ENCODE measurements around the gene CLCN5.

CLCN5 gene

DNA sequence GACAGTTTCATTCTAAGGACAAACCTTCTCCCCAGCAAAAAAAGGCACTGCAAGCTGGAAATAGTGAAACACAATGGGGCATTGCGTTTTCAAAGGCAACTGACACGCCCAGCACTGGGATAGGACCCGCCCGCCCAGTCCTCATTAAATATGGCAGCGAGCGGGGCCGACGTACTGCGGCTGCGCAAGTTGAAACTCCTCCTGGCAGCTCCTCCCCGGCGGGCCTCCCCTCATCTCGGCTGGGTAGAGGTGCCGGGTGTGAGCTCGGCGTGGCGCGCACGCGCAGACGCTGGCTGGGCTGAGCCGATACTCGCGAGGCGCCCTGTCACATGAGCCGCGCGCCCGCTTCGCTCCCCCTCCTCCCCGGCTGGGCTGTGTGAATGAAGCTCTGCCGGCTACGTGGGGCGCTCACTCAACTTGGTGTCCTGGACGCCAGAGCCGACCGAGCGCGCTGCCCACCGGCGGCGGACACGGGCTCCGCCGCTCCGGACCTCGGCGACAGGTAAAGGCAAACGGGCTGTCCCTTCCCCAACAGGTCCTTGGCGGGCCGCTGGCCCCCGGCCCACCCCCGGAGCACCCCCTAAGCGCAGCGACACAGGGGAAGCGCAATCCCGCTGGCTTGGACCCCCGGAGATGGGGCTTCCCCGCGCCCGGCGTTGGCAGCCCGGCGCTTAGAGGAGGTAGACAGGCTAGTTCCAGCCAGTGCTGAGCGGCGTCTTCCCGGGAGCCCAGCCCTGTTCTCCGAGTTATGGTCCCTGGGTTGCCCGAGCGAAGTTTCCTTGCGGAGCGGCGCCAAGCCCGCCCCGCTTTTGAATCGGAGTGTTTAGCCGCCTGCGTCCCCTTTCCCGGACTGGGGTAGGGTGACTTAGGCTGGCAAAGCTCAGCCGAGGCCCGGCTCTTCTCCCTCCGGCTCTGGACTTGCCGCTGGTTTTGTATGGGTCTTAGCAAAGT, at the start of gene CLCN5:
Gene CLCN5 (plus strand): TSS at position 306 of the 951 bp plus-strand sequence. CDS start 2,703 bp downstream, outside the sequence.
- FAIRE-seq (peak; percentile 75), DNase-seq (ENCODE audit: low spot score) (peak; percentile 86)

GRCh38 chrX:49876750-49877149, 45.6 kb upstream of the CLCN5 start:
- peak; percentile 52 for FAIRE-seq

DNA sequence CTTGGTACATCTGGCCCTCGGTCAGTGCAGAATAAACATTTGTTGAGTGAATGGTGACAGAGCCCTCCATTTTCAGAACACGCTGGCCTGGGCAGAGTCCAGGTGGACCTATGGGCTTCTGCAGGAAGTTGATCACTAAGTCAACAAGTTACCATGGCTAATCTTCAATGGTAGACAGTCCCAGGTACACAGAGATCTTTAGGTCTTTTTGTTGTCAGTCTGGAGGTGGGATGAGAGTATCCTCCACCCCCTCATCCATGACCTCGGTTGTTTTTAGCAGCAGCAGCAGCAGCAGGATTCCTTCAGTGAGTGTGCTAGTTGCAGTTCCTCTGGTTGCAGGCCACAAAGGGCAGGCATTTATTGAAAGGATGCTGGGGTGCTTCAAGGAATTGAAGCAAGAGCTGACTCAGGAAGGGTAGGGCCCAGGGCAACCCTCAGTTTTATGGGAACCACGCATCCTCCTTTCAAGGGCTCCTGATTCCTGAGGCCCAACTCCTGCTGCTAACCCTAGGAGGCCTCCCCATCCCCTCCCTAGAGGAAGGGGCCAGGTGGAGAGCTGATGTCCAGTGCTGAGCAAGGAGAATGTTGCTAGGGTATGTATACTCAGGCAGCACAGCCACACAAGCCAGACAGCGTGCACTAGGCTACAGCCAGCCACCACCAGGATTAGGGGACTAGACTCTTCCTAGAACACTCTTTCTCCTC, 44.8 kb upstream of the CLCN5 start:
- DNase-seq (ENCODE audit: low spot score): no peak
- no peak for FAIRE-seq

More at GRCh38 chrX:49876750-49877149, 45.6 kb upstream of the CLCN5 start:
- no peak for DNase-seq (ENCODE audit: low spot score)

- FAIRE-seq (no peak), DNase-seq (ENCODE audit: low spot score) (no peak)
Observed at GRCh38 chrX:49878128-49878833, 44.1 kb upstream of the CLCN5 start.

- FAIRE-seq (no peak), DNase-seq (ENCODE audit: low spot score) (peak; percentile 64)
Observed at GRCh38 chrX:49878834-49879655, 43.4 kb upstream of the CLCN5 start, which contains the start of gene USP27X. Gene USP27X (plus strand): TSS chrX:49879484. CDS start chrX:49880308, 824 bp downstream.

- DNase-seq (ENCODE audit: low spot score) (no peak), FAIRE-seq (no peak)
Observed at GRCh38 chrX:49879656-49880277, 42.6 kb upstream of the CLCN5 start.

DNA sequence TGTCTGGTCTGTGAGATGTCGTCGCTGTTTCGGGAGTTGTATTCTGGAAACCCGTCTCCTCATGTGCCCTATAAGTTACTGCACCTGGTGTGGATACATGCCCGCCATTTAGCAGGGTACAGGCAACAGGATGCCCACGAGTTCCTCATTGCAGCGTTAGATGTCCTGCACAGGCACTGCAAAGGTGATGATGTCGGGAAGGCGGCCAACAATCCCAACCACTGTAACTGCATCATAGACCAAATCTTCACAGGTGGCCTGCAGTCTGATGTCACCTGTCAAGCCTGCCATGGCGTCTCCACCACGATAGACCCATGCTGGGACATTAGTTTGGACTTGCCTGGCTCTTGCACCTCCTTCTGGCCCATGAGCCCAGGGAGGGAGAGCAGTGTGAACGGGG, 41.7 kb upstream of the CLCN5 start:
- no peak for DNase-seq (ENCODE audit: low spot score)
- FAIRE-seq: no peak

GRCh38 chrX:49884290-49884862, 38.0 kb upstream of the CLCN5 start:
- FAIRE-seq (no peak), DNase-seq (ENCODE audit: low spot score) (peak; percentile 25)

- DNase-seq (ENCODE audit: low spot score): no peak
Observed at GRCh38 chrX:49892542-49892941, 29.9 kb upstream of the CLCN5 start.

DNA sequence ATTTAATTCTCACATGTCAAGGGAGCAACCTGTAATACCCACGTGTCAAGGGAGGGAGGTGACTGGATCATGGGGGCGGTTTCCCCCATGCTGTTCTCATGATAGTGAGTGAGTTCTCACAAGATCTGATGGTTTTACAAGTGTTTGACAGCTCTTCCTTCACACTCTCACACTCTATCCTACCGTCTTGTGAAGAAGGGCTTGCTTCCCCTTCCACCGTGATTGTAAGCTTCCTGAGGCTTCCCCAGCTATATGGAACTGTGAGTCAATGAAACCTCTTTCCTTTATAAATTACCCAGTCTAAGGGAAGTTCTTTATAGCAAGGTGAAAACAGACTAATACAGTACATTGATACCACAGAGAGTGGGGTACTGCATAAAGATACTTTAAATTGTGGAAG, 25.4 kb upstream of the CLCN5 start:
- no peak for FAIRE-seq
- no peak for DNase-seq (ENCODE audit: low spot score)

More at GRCh38 chrX:49892542-49892941, 29.9 kb upstream of the CLCN5 start:
- no peak for FAIRE-seq

- no peak for DNase-seq (ENCODE audit: low spot score)
- no peak for FAIRE-seq
Observed at GRCh38 chrX:49901048-49901447, 21.3 kb upstream of the CLCN5 start.

DNA sequence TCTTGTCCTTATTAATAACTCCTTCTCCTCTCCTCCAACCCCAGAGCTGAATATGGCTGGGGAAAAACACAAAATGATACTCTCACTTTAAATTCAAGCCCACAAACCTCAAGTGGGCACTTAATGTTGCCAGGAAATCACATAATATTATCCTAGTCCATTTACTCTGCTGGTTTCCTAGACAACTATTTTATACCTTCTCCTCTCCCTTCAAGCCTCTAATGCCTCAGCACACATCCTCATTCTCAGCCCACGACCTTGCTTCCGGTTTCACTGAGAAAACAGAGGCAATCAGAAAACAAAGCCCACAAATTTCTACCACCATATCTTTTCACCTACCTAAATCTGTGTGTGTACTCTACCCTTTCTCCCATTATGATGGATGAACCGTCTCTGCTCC, 12.1 kb upstream of the CLCN5 start:
- no peak for FAIRE-seq
- DNase-seq (ENCODE audit: low spot score): no peak

DNA sequence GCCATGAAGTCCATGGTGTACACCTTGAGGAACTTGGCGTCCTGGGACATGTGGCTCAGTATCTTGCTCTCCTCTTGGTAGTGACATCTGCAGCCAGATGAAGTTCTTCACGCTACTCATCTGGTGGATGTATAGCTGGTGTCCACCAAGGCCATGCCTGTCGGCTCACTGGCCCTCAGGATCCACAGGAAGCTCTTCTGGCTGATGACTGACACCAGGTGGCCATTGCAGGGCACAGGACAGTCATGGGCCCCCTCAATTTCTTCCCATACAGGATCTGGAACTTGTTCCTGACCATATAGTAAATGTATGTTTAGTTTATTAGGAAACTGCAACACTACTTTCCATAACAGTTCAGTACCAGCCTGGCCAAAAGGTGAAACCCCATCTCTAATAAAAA, 10.3 kb upstream of the CLCN5 start:
- FAIRE-seq (no peak), DNase-seq (ENCODE audit: low spot score) (no peak)

GRCh38 chrX:49912861-49913260, 9.5 kb upstream of the CLCN5 start:
- no peak for DNase-seq (ENCODE audit: low spot score)
- FAIRE-seq: no peak

GRCh38 chrX:49915361-49916222, 6.8 kb upstream of the CLCN5 start:
- FAIRE-seq: no peak
- peak; percentile 18 for DNase-seq (ENCODE audit: low spot score)

- DNase-seq (ENCODE audit: low spot score) (no peak), FAIRE-seq (no peak)
Observed at GRCh38 chrX:49919617-49920016, 2.8 kb upstream of the CLCN5 start.

DNA sequence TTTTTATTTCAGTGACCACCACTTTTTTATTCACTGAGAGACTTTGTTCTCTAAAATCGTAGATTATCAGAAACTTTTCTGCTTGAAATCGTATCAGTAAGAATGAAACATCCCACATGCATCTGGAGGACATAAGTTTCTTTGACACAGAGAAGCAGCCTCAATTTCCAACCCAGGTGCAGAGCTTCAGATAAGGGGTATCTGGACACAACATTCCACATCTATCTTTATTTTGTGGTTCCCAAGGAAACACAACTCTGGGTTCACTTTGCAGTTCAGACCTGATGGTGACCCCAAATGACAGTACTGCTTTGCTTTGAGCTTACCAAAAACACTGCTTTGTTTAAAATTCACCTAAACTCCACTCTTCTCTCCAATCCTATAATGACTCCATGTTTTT, 1.3 kb upstream of the CLCN5 start:
- DNase-seq (ENCODE audit: low spot score) (no peak), FAIRE-seq (no peak)

- FAIRE-seq: no peak
- DNase-seq (ENCODE audit: low spot score): no peak
Observed at GRCh38 chrX:49925176-49925575, 2.8 kb downstream of the CLCN5 start.

DNA sequence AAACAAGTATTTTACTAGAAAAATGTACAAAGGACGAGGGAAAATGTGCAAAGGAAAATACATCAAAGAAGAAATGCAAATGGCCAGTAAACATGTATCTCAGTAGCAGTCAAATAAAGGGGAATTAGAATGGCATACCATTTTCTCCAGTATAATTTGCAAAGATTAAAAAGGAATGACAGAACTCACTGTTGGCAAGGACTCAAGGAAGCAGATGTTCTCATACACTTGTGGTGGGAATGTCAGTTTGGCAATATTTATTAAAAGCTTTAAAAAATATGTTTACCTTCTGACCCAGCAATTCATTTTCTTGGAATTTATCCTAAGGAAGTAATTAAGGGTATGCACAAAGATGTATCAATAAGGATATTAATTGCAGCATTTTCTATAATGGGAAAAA, 7.6 kb downstream of the CLCN5 start:
- FAIRE-seq (no peak), DNase-seq (ENCODE audit: low spot score) (no peak)
